ENCODE data around the gene HSP90B1.
A peak's percentile ranks its signal among the peaks of the same experiment; 100 is the strongest.

Gene HSP90B1

GRCh38 chr12:103966736-103967135 lies 36.5 kb downstream of the HSP90B1 start:
- no peak for TF ChIP-seq CTCF (IDR thresholded peaks at IDR 0.05; ENCODE audit: insufficient read depth, low read depth, low read length, missing control alignments)
- H3K4me3 ChIP-seq (ENCODE audit: low read depth, low read length) = peak overlapping the region; percentile 97
- DNase-seq (ENCODE audit: low read depth) = no peak

DNA sequence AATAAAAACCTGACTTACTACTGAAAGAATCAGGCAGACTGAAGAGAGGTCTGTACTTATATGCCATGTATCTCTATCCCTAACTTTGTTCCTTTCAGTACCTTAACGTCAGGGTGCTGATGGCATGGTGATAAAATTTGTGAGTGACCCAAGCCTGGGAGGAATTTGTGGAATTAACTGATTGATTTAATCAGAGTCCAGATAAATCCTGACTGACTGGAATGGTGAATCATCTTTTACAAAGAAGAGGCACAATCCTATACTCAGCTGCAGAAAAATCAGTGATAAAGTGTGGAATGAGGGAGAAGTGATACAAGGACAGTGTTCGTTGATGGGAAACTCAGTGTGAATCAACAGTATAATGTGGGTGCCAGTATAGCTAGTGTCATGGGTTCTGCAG lies 39.2 kb downstream of the HSP90B1 start:
- TF ChIP-seq CTCF (IDR thresholded peaks at IDR 0.05; ENCODE audit: insufficient read depth, low read depth, low read length, missing control alignments) = no peak
- H3K4me3 ChIP-seq (ENCODE audit: low read depth, low read length) = no peak overlapping the region
- no peak for DNase-seq (ENCODE audit: low read depth)

GRCh38 chr12:103973909-103974308 lies 43.7 kb downstream of the HSP90B1 start:
- DNase-seq (ENCODE audit: low read depth) = no peak
- TF ChIP-seq CTCF (IDR thresholded peaks at IDR 0.05; ENCODE audit: insufficient read depth, low read depth, low read length, missing control alignments) = no peak
- no peak overlapping the region for H3K4me3 ChIP-seq (ENCODE audit: low read depth, low read length)

DNA sequence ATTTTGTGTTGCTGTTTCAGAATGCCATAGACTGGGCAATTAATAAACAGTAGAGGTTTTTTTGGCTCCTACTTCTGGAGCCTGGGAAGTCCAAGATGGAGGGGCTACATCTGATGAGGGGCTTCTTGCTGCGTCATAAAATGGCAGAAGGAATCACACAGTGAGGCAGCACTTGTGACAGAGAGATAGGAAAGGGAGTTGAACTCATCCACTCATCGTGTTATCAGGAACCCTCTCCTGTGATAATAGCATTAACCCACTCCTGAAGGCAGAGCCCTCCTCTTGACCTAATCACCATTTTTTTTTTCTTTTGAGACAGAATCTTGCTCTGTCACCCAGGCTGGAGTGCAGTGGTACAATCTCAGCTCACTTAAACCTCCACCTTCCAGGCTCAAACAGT lies 45.2 kb downstream of the HSP90B1 start:
- no peak for DNase-seq (ENCODE audit: low read depth)
- no peak for TF ChIP-seq CTCF (IDR thresholded peaks at IDR 0.05; ENCODE audit: insufficient read depth, low read depth, low read length, missing control alignments)
- H3K4me3 ChIP-seq (ENCODE audit: low read depth, low read length) = no peak overlapping the region

GRCh38 chr12:103978384-103978982 lies 48.3 kb downstream of the HSP90B1 start:
- DNase-seq (ENCODE audit: low read depth) = peak; percentile 7
- H3K4me3 ChIP-seq (ENCODE audit: low read depth, low read length) = no peak overlapping the region
- TF ChIP-seq CTCF (IDR thresholded peaks at IDR 0.05; ENCODE audit: insufficient read depth, low read depth, low read length, missing control alignments) = no peak

- no peak for DNase-seq (ENCODE audit: low read depth)
- no peak for TF ChIP-seq CTCF (IDR thresholded peaks at IDR 0.05; ENCODE audit: insufficient read depth, low read depth, low read length, missing control alignments)
- H3K4me3 ChIP-seq (ENCODE audit: low read depth, low read length) = no peak overlapping the region
Observed at GRCh38 chr12:103986829-103987228, 56.6 kb downstream of the HSP90B1 start.

DNA sequence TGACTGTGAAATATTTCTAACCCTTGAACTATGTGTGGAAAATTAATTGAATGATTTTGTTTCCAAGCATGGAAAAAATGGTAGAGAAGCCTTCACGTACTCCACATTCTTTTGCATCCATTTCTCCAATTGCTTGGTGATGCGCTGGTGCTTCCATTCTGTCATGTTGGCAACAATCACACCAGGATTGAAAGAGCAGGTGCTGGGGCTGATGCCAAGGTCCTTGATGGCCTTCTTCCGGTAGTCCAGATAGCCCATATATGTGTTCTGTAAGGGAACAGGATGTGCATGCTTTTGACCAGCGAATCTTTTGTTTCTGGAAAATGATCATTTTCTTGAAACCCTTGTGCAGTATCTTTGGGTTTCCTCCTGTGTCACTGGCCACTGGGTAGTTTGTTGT lies 64.0 kb downstream of the HSP90B1 start:
- no peak overlapping the region for H3K4me3 ChIP-seq (ENCODE audit: low read depth, low read length)
- DNase-seq (ENCODE audit: low read depth) = no peak
- no peak for TF ChIP-seq CTCF (IDR thresholded peaks at IDR 0.05; ENCODE audit: insufficient read depth, low read depth, low read length, missing control alignments)

Data from GM12865 (cell line).